ENCODE data around the gene MKNK1.

MKNK1 gene

GRCh38 chr1:46520063-46520911, 83.8 kb downstream of the MKNK1 start:
- DNase-seq, result no peak

DNA sequence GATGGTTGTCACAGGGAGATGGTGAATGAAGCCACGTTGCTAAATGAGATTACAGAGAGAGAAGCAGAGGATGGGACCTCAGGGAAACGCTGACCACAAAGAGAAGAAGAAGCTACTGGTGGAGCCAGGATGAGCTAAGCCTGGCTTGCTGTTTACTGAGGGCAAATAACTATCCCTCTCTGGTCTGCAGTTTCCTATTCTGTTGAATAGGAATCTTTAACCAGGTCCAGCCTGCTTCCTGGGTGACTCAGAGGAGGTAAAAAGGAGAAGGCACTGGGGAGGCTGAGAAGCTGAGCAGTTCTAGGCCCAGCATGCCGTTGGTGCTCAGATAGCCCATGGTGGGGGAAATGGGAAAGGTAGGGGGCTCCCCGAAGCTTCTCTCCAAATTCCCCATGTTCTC, 84.9 kb downstream of the MKNK1 start:
- no peak for DNase-seq

- no peak for DNase-seq
Observed at GRCh38 chr1:46517932-46518498, 86.1 kb downstream of the MKNK1 start.

GRCh38 chr1:46517010-46517600, 87.0 kb downstream of the MKNK1 start:
- DNase-seq, result no peak

GRCh38 chr1:46516200-46516950, 87.7 kb downstream of the MKNK1 start:
- no peak for DNase-seq

- DNase-seq, result no peak
Observed at GRCh38 chr1:46515576-46515975, 88.5 kb downstream of the MKNK1 start.

- DNase-seq, result no peak
Observed at GRCh38 chr1:46513536-46513935, 90.5 kb downstream of the MKNK1 start.

DNA sequence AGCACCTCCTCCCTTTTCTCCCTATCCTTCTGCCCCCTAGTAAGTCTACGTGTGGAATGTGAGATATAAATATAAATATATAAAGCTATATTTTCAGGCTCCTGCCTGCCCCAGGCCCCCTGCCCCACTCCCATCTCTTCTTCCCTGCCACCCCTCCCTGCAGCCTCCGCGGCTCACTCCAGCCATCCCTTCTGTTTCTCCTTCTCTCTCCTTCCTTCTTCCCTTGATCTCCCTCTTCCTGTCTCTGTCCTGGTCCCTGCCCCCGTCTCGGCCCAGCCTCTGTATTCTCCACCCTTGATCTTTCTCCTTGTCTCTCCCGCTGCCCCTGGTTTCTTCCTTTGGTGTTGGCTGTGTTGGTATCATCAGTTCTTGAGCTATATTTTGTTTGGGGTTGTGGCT, 91.3 kb downstream of the MKNK1 start:
- no peak for DNase-seq

DNA sequence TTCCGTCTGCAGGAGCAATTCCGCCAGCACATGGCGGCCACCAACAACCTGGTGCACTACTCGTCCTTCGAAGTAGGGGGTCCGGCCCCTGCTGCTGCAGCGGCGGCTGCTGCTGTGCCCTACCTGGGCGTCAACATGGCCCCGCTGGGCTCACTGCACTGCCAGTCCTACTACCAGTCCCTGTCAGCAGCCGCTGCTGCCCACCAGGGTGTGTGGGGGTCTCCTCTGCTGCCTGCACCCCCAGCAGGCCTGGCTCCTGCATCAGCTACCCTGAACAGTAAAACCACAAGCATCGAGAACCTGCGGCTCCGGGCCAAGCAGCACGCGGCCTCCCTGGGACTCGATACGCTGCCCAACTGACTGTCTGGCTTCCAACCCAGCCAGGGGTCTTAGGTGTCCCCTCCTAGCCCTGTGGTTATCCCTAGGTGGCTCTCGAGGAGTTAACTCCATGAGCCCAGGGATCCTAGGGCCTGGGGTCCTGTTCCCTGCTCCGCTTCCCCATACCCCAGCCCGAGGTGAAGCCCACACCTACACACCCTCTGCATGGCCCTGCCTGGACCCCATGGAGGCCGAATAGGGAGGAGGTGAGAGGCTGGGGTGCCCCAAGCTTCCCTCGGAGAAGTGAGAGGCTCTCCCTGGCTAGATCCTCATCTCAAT, 91.8 kb downstream of the MKNK1 start:
- no peak for DNase-seq

DNA sequence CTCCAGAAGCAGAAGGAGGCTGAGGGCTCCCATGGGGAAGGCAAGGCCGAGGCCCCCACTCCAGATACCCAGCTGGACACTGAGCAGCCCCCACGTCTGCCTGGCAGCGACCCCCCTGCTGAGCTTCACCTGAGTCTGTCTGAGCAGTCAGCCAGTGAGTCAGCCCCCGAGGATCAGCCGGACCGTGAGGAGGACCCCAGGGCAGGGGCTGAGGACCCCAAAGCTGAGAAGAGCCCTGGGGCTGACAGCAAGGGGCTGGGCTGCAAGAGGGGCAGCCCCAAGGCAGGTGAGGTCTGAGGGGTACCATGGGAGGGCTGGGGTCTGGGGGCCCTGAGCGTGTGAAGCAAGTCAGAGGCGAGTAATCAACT, 93.1 kb downstream of the MKNK1 start:
- no peak for DNase-seq

DNA sequence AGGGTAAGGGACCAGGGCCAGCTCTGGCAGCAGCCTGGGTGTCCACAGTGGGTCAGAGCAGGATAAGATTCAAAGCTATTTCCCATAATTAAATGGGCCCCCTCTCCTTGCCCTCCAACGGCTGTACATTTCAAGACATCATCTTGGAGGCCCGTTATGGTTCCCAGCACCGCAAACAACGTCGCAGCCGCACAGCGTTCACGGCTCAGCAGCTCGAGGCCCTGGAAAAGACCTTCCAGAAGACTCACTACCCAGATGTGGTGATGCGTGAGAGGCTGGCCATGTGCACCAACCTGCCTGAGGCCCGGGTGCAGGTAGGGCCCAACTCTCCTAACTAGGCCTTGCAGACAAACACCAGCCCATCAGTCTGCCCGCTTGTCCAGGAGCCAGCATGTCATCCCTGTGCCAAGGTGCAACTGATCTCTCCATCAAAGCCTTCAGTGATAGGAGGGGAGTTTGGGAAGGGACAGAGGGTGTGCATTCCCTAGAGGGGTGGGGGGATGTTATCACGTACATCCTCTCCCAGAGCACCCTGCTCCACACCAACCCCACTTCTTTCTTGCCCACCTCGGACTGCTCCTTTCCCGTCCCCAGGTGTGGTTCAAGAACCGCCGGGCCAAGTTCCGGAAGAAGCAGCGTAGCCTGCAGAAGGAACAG, 93.6 kb downstream of the MKNK1 start:
- no peak for DNase-seq

DNA sequence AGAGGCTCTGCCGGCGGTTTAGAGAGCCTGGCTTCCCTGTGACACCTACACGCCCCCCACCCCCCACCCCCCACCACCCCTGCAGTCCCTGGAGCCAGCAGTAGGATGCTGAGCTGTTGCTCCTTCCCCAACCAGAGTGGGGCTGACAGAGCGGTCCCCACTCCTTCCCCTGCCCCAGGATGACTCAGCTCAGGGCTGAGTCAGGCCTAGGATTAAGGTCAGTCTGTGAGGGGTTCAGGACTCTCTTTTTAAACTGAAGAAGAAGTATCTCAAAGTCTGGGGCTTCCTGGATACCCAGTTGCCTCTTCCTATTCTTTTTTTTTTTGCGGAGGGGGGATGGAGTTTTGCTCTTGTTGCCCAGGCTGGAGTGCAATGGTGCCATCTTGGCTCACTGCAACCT, 95.3 kb downstream of the MKNK1 start:
- no peak for DNase-seq

Measured in CD4-positive, alpha-beta T cell treated with Interleukin-4 for 4 hours (primary cell).